ENCODE results near the gene RASSF5.

GRCh38 chr1:206578068-206578977 is 71.0 kb downstream of the RASSF5 start:
- TF ChIP-seq CTCF (optimal IDR thresholded peaks at IDR 0.05 in 1 of 3, IDR thresholded peaks at IDR 0.05 in 1 of 3, conservative IDR thresholded peaks at IDR 0.05 in 1 of 3; ENCODE audit: extremely low read depth in 1 of 3, insufficient read depth in 2 of 3, low read length in 3 of 3) (no peak), EZH2 (IDR thresholded peaks at IDR 0.05; ENCODE audit: low read length) (no peak)

Data from keratinocyte (primary cell).